HepG2 (cell line): ENCODE results near the gene DPYD. TPM values are rescaled to one million over a fixed set of nuclear protein-coding genes. Genes with fewer than 3 reads are reported as not detected.

Experiments
- ATAC-seq: fragments of 200-7000 bp; cut with Tn5 transposase; 3 replicates; pipeline ENCODE4 v1.9.1; 2020; ENCODE audit warnings: mild to moderate bottlenecking, moderate library complexity
- BruUV-seq: library from RNA; stranded (reverse); fragments of 400-500 nt; replicated peaks from 2 replicates; lab custom pipeline; 2021; lab: Mats Ljungman, UMichigan
- CTCF ChIA-PET: fragments of 300-600 bp; formaldehyde crosslinking; extraction: SDS; loops from one replicate; lab custom pipeline; 2021; ENCODE audit warnings: low total read pairs, inconsistent platforms, low intra/inter-chr PET ratio; lab: Yijun Ruan, JAX
- POLR2A ChIA-PET: fragments of 350-600 bp; sonication (Branson Sonifier 250); formaldehyde crosslinking; loops from one replicate; lab custom pipeline; 2020; ENCODE audit warnings: antibody characterized with exemption, inconsistent platforms; lab: Yijun Ruan, JAX
- DNase-seq: peaks from one replicate; pipeline ENCODE4 v3.0.0-alpha.2; 2015; ENCODE audit warnings: low spot score
- FAIRE-seq: peaks from 3 replicates; lab custom pipeline; 2011; peaks lifted over from hg19 to GRCh38; lab: Jason Lieb, UNC
- H2AFZ ChIP-seq: one replicate; pipeline ENCODE4 v1.6.1; 2011; ENCODE audit warnings: low read length, inconsistent platforms
- H3K27ac ChIP-seq: fragments of 300-600 bp; 3 replicates; pipeline ENCODE4 v1.8.0; 2011; ENCODE audit warnings: mixed run types, mild to moderate bottlenecking, mixed read lengths, low read length, inconsistent platforms; ENCODE audit not compliant: insufficient read depth; ENCODE audit errors: extremely low read length
- H3K27me3 ChIP-seq, 2 experiments: fragments of 200-600 bp in 1 of 2; 2 replicates in 1 of 2; 3 replicates in 1 of 2; pipeline versions ENCODE4 v1.6.0 to v1.8.0; 2011; ENCODE audit warnings: low read length in 2 of 2, mild to moderate bottlenecking in 2 of 2, moderate library complexity in 2 of 2, inconsistent platforms in 1 of 2; ENCODE audit not compliant: insufficient read depth in 2 of 2, control insufficient read depth in 1 of 2
- H3K36me3 ChIP-seq, 2 experiments: fragments of 200-600 bp in 1 of 2; replicated peaks in 1 of 2; 2 replicates in 1 of 2; 3 replicates in 1 of 2; pipeline versions ENCODE4 v1.5.1 to v1.8.0; 2011; ENCODE audit warnings: low read length in 2 of 2, inconsistent platforms in 1 of 2; ENCODE audit not compliant: insufficient read depth in 2 of 2, control insufficient read depth in 1 of 2
- H3K4me1 ChIP-seq: 2 replicates; pipeline ENCODE4 v1.5.1; 2012; ENCODE audit warnings: low read length, inconsistent platforms; ENCODE audit not compliant: insufficient read depth
- H3K4me2 ChIP-seq: 2 replicates; pipeline ENCODE4 v1.6.0; 2011; ENCODE audit warnings: low read depth, low read length, inconsistent platforms
- H3K4me3 ChIP-seq, 3 experiments: fragments of 200-600 bp in 1 of 3; sonication (generic), shearing (Covaris generic) in 1 of 3; replicated peaks in 1 of 3; 2 replicates each; pipeline ENCODE4 v1.5.1; 2011 to 2016; ENCODE audit warnings: low read length in 3 of 3, inconsistent platforms in 2 of 3, low read depth in 2 of 3, mild to moderate bottlenecking in 2 of 3, control low read depth in 1 of 3, mixed read lengths in 1 of 3; ENCODE audit not compliant: insufficient read depth in 1 of 3
- H3K79me2 ChIP-seq: one replicate; pipeline ENCODE4 v1.6.1; 2011; ENCODE audit warnings: low read length, inconsistent platforms; ENCODE audit not compliant: insufficient read depth
- H3K9ac ChIP-seq: 2 replicates; pipeline ENCODE4 v1.6.0; 2011; ENCODE audit warnings: mild to moderate bottlenecking, low read depth, low read length, inconsistent platforms; ENCODE audit not compliant: insufficient read depth
- H3K9me3 ChIP-seq: 2 replicates; pipeline ENCODE4 v1.5.1; 2012; ENCODE audit warnings: mild to moderate bottlenecking, low read length
- H4K20me1 ChIP-seq: 2 replicates; pipeline ENCODE4 v1.6.0; 2011; ENCODE audit warnings: inconsistent platforms, mild to moderate bottlenecking, low read length, moderate library complexity; ENCODE audit not compliant: insufficient read depth
- GATAD1 ChIP-seq: IDR thresholded peaks from 2 replicates; pipeline ENCODE4 v1.6.1; 2016; ENCODE audit warnings: missing genetic modification reagents, missing compliant biosample characterization
- JUNB ChIP-seq: sonication (generic); formaldehyde crosslinking; IDR thresholded peaks from 2 replicates; pipeline ENCODE4 v1.8.0; 2022; ENCODE audit warnings: missing genetic modification reagents, mild to moderate bottlenecking, borderline replicate concordance
- TEAD3 ChIP-seq: optimal IDR thresholded peaks from 2 replicates; pipeline ENCODE3; 2016; ENCODE audit warnings: borderline replicate concordance
- ZNF276 ChIP-seq: sonication (generic); formaldehyde crosslinking; IDR thresholded peaks from 2 replicates; pipeline ENCODE4 v1.4.0; 2020; ENCODE audit warnings: mild to moderate bottlenecking, low read depth, missing genetic modification reagents
- ZNF354B ChIP-seq: sonication (generic); formaldehyde crosslinking; IDR thresholded peaks from 2 replicates; pipeline ENCODE4 v1.8.0; 2022; ENCODE audit warnings: mild to moderate bottlenecking, missing genetic modification reagents
- ZNF563 ChIP-seq: sonication (generic); formaldehyde crosslinking; IDR thresholded peaks from 2 replicates; pipeline ENCODE4 v1.8.0; 2022; ENCODE audit warnings: mild to moderate bottlenecking, moderate library complexity, missing genetic modification reagents
- ZNF619 ChIP-seq: sonication (generic); formaldehyde crosslinking; IDR thresholded peaks from 2 replicates; pipeline ENCODE4 v1.4.0; 2020; ENCODE audit warnings: mild to moderate bottlenecking, missing genetic modification reagents
- WGBS: methylation state at CpG from one replicate; pipeline ENCODE4 v1.1.6; 2017; ENCODE audit warnings: low lambda C conversion rate; 5-methylcytosine and 5-hydroxymethylcytosine counted together
- in situ Hi-C: cut with HindIII; loops from 2 replicates; pipeline ENCODE4 v1.10.0; 2017; ENCODE audit warnings: low pct_unique_long_range_greater_than_20kb; ENCODE audit not compliant: extremely low pct_ligation_motif_present
- intact Hi-C: fragments of 100-400 bp; cut with micrococcal nuclease; formaldehyde crosslinking; loops from one replicate; pipeline ENCODE4 v1.10.0; 2022; ENCODE audit not compliant: unreplicated experiment
- polyA plus RNA-seq, 8 experiments: library from polyadenylated mRNA; depleted of rRNA in 3 of 8; stranded (reverse) in 7 of 8; unstranded in 1 of 8; fragments of >200 nt; fragmentation: Illumina TruSeq in 4 of 8; extraction: Trizol in 4 of 8; gene quantifications; 2 replicates each; pipeline versions ENCODE4 v1.2.1 to v1.2.3, GENCODE V29; 2011 to 2016; ENCODE audit warnings: low read depth in 4 of 8, missing spikeins in 1 of 8, mixed read lengths in 1 of 8; ENCODE audit not compliant: insufficient read depth in 1 of 8
- total RNA-seq, 5 experiments: library from RNA; depleted of rRNA; stranded (reverse); fragments of >200 nt; fragmentation: Illumina TruSeq; extraction: Trizol; gene quantifications; 2 replicates each; pipeline ENCODE4 v1.2.3, GENCODE V29; 2016; ENCODE audit warnings: low read depth in 1 of 5
- TF ChIP-seq, protein P1 (sequence below): sonication (generic); formaldehyde crosslinking; IDR thresholded peaks from 2 replicates; pipeline ENCODE4 v1.4.0; 2020; ENCODE audit warnings: mild to moderate bottlenecking, low read depth, missing genetic modification reagents

The DPYD gene
- total and polyA plus RNA-seq, 2 of the 13 experiments (the other 11 are each of a cell fraction or from before 2014, with no cell fraction given): 1.3 to 3.4 TPM

- Histone ChIP-seq H4K20me1 (no peaks in the 10 kb centered on the region), H3K36me3 (no peaks in the 10 kb centered on the region), H3K9me3 (no peaks in the 10 kb centered on the region; the same call in 1 of the 2 replicates), H3K27me3 (no peaks in the 10 kb centered on the region), H2AFZ (no peak overlapping the region), H3K4me1 (no peaks in the 10 kb centered on the region), H3K9ac (no peak overlapping the region), H3K4me3 (no peak overlapping the region), H3K4me2 (no peak overlapping the region), H3K79me2 (no peaks in the 10 kb centered on the region), H3K27ac (no peak overlapping the region)
- intact Hi-C loops: no loop called here
- no peak for ATAC-seq
- in situ Hi-C loops: no loop called here
- FAIRE-seq: no peak
- TF ChIP-seq GATAD1 (CRISPR knock-in tag): no peak
- no peak for TF ChIP-seq ZNF276
- TF ChIP-seq ZNF563 (CRISPR knock-in tag): no peak
- TF ChIP-seq ZNF354B (CRISPR knock-in tag): no peak
- TF ChIP-seq JUNB (CRISPR knock-in tag): no peak
- TF ChIP-seq TEAD3 (CRISPR knock-in tag): no peak
- TF ChIP-seq, protein P1, sequence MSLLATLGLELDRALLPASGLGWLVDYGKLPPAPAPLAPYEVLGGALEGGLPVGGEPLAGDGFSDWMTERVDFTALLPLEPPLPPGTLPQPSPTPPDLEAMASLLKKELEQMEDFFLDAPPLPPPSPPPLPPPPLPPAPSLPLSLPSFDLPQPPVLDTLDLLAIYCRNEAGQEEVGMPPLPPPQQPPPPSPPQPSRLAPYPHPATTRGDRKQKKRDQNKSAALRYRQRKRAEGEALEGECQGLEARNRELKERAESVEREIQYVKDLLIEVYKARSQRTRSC (CRISPR knock-in tag): no peak
- no peak for TF ChIP-seq ZNF619 (CRISPR knock-in tag)
- POLR2A ChIA-PET: no interaction called here
- CTCF ChIA-PET: no interaction called here
- no TSS peak for BruUV-seq
- DNase-seq: no peak
- 85% methylated on average over 8 of the region's 8 CpGs for WGBS
These were observed 327.6 kb downstream of the DPYD start for GRCh38 chr1:97593192-97593591.
